Cardiac fibroblast (primary cell): ENCODE results near the gene STON2.

Experiments
- DNase-seq, 2 donors: peaks; one replicate each; pipeline versions ENCODE4 v3.0.0 to v3.0.0-alpha.2; 2010; ENCODE audit warnings: low read depth in 2 of 2
- H3K4me3 ChIP-seq, 2 donors: replicated peaks in 1 of 2; 1 replicate in 1 of 2; 2 replicates in 1 of 2; pipeline ENCODE4 v1.5.1; 2011; ENCODE audit warnings: low read depth in 2 of 2, low read length in 2 of 2, mild to moderate bottlenecking in 2 of 2, moderate library complexity in 1 of 2
- TF ChIP-seq, protein P1 (sequence below): IDR thresholded peaks from one replicate; pipeline ENCODE4 v1.5.1; 2011; ENCODE audit warnings: low read depth, mild to moderate bottlenecking, low read length, inconsistent platforms

STON2 gene

DNA sequence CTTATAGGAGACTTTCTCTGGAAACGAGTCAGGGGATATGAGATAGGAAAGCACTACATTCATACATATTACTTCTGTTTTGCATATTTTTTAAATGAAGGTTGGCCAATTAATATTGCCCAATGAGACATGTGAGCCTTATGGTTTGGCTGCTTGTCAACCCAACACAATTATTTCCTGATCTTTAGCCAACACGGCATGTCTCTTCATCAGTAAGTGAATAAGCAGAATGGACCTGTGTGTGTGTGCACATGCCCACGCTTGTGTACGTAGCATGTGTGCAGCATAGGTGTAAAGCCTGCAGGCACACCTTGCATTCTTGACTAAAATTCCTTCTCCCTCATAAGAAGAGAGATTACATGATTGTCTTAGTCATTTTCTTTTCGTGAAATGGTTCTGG lies 88.3 kb downstream of the STON2 start:
- H3K4me3 ChIP-seq = no peak overlapping the region
- peak in 1 of 2 donors; percentile 9 for DNase-seq
- TF ChIP-seq, protein P1, sequence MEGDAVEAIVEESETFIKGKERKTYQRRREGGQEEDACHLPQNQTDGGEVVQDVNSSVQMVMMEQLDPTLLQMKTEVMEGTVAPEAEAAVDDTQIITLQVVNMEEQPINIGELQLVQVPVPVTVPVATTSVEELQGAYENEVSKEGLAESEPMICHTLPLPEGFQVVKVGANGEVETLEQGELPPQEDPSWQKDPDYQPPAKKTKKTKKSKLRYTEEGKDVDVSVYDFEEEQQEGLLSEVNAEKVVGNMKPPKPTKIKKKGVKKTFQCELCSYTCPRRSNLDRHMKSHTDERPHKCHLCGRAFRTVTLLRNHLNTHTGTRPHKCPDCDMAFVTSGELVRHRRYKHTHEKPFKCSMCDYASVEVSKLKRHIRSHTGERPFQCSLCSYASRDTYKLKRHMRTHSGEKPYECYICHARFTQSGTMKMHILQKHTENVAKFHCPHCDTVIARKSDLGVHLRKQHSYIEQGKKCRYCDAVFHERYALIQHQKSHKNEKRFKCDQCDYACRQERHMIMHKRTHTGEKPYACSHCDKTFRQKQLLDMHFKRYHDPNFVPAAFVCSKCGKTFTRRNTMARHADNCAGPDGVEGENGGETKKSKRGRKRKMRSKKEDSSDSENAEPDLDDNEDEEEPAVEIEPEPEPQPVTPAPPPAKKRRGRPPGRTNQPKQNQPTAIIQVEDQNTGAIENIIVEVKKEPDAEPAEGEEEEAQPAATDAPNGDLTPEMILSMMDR = no peak

DNA sequence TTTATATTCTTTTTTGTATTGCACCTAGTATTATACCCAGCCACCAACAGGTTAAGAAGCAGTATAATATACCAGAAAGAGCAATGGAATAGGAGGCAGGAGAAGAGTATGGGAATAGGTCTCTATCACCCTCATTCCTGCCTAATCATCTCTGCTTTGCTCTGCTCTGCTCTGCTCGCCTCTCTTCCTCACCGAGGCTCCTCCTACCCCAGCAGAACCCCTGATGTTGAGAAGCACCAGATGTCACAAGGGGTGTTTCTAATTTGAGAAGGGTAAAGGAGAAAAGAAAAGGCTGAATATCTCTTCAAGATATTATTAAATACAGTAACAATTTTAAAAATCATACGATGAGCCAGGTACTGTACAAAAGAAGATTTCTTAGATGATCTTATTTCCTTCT lies 89.0 kb downstream of the STON2 start:
- TF ChIP-seq, protein P1 = no peak
- no peak overlapping the region for H3K4me3 ChIP-seq
- DNase-seq = no peak

DNA sequence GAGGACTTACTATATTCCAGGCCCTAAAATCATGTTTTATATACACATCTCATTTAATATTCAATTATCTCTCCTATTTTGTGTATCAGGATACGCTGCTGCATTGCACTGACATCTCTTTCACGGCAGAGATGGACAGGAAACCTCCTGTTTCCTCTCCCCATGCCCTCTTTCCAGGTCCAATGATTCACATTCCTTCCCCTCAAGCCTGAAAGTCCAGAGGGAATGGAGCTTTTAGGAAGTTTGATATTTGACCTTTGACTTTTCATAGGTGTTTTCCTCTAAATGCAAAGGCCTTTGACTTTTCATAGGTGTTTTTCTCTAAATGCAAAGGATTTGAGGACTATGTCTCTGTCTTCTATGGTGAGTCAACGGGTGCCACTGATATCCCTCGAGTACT lies 89.5 kb downstream of the STON2 start:
- DNase-seq = no peak
- TF ChIP-seq, protein P1 = no peak
- H3K4me3 ChIP-seq = no peak overlapping the region

DNA sequence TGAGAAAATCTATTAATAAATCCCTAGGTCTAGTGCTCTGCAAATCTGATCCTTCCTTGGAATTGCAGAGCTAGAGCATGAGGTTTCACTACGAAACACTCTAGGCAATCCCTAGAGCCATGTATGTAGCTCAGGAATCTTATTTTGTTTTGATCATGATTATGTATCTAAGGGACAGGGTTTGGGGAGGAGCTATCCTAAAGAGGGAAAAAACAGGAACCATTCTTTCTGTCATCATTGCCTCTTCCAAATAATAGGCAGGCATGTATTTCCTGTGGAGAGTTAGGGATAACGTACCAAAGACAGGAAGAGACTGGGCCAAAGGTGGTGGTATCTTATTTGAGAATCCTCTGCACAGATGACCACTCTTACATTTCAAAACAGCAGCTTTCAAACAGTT lies 90.6 kb downstream of the STON2 start:
- no peak overlapping the region for H3K4me3 ChIP-seq
- no peak for DNase-seq
- TF ChIP-seq, protein P1 = no peak

DNA sequence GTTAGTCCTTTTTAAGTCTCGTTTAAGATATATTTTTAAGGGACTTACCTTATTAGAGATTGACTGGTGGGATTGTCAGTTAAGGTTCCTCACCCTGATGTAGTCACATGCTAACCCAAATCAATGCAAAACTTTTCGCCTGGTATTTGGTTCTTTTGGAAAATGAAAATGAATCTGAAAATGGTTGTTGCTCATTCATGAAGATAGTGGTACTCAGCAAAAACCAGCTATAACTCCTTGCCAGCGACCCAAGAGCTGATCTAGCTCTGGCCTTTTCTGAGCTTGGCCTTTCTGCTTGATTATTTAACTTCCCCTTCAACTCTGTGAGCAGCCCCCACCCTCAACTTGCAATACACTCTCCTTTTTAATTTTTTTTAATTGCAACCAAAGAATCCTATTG lies 94.4 kb downstream of the STON2 start:
- DNase-seq = no peak
- H3K4me3 ChIP-seq = no peak overlapping the region
- TF ChIP-seq, protein P1 = no peak

DNA sequence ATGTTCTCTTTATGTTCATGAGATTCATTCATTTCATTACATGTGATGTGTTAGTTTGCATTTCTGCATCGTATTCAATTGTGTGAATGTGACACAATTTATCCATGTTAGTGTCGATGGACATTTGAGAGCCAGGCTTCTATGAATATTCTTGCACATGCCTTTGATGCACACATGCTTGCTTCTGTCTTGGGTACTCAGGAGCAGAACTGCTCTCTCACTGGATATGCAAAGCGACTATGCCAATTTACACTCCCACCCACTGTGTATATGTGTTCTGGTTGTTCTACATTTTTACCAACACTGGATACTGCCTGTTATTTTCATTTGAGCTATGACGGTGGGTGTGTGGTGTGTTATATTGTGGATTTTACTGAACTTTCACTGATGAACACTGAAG lies 95.1 kb downstream of the STON2 start:
- no peak overlapping the region for H3K4me3 ChIP-seq
- TF ChIP-seq, protein P1 = no peak

DNA sequence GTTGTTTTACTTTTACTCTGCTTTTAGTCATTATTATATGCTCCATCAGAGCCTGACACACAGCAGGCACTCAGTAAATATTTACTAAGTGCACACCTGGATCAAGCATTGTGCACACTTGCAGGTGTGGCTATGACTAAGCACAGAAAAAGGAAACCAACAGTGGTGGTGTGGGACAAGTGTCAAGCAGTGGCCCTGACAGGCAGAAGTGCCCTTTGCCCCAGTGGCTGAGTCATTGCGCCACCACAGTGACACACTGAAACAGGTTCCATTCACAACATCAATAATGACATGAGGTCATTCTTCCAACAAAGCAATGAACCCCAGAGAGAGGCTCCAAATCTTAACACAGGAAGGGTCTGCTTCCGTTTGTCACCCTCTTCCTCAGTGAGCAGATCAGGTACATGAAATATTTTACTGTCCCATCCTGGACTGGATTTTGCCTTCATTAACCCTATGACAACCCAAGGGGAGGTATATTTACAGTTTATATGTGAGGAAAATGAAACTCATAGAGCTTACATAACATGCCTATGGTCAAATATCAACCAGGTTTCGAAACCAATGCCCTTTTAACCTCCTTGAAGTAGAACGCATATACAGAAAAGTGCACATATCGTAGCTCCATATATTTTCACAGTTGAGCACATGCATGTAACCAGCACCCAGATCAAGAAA lies 96.7 kb downstream of the STON2 start:
- DNase-seq = no peak
- TF ChIP-seq, protein P1 = no peak
- H3K4me3 ChIP-seq = no peak overlapping the region

More for the DNA sequence above, 95.1 kb downstream of the STON2 start:
- DNase-seq = no peak
